ENCODE data around the gene DEDD2. TPM values are rescaled to one million over a fixed set of nuclear protein-coding genes. Genes with fewer than 3 reads are reported as not detected.
A peak's percentile ranks its signal among the peaks of the same experiment; 100 is the strongest.

DEDD2 gene
- total RNA-seq, 1 donor from 2014 or later, result 15.0 TPM

GRCh38 chr19:42228641-42229040 is 11.2 kb upstream of the DEDD2 start:
- no peak for DNase-seq (ENCODE audit: low read depth in 2 of 2)

GRCh38 chr19:42226886-42227285 is 9.4 kb upstream of the DEDD2 start:
- DNase-seq (ENCODE audit: low read depth in 2 of 2), result no peak

- DNase-seq (ENCODE audit: low read depth in 2 of 2), result no peak
Measured at GRCh38 chr19:42225718-42226292, 8.3 kb upstream of the DEDD2 start.

- DNase-seq (ENCODE audit: low read depth in 2 of 2), result no peak
Measured at GRCh38 chr19:42224940-42225717, 7.7 kb upstream of the DEDD2 start.

GRCh38 chr19:42220751-42221097 is 3.2 kb upstream of the DEDD2 start:
- no peak for DNase-seq (ENCODE audit: low read depth in 2 of 2)

GRCh38 chr19:42219812-42220750 is 2.6 kb upstream of the DEDD2 start, which contains the start of gene ZNF526:
Gene ZNF526 (plus strand): TSS chr19:42220312. CDS start chr19:42224404, 4,092 bp downstream.
- peak; percentile 94 to 98 for DNase-seq (ENCODE audit: low read depth in 2 of 2)

- peak in 1 of 2 donors; percentile 38 for DNase-seq (ENCODE audit: low read depth in 2 of 2)
Measured at GRCh38 chr19:42216653-42217519, 591 bp downstream of the DEDD2 start.

GRCh38 chr19:42214810-42215485 is 2.5 kb downstream of the DEDD2 start:
- no peak for DNase-seq (ENCODE audit: low read depth in 2 of 2)

GRCh38 chr19:42212886-42213285 is 4.6 kb downstream of the DEDD2 start:
- no peak for DNase-seq (ENCODE audit: low read depth in 2 of 2)

- DNase-seq (ENCODE audit: low read depth in 2 of 2), result no peak
Measured at GRCh38 chr19:42208612-42209011, 8.9 kb downstream of the DEDD2 start.

- peak in 1 of 2 donors; percentile 63 for DNase-seq (ENCODE audit: low read depth in 2 of 2)
Measured at GRCh38 chr19:42207767-42208271, 9.7 kb downstream of the DEDD2 start.

GRCh38 chr19:42206871-42207755 is 10.4 kb downstream of the DEDD2 start:
- no peak for DNase-seq (ENCODE audit: low read depth in 2 of 2)

GRCh38 chr19:42204664-42205063 is 12.8 kb downstream of the DEDD2 start:
- no peak for DNase-seq (ENCODE audit: low read depth in 2 of 2)

- no peak for DNase-seq (ENCODE audit: low read depth in 2 of 2)
Measured at GRCh38 chr19:42203700-42204099, 13.8 kb downstream of the DEDD2 start.

- no peak for DNase-seq (ENCODE audit: low read depth in 2 of 2)
Measured at GRCh38 chr19:42202290-42202880, 15.1 kb downstream of the DEDD2 start.

- DNase-seq (ENCODE audit: low read depth in 2 of 2), result no peak
Measured at GRCh38 chr19:42201489-42202289, 15.8 kb downstream of the DEDD2 start.

- DNase-seq (ENCODE audit: low read depth in 2 of 2), result no peak
Measured at GRCh38 chr19:42200116-42200715, 17.3 kb downstream of the DEDD2 start.

Data from dermis microvascular lymphatic vessel endothelial cell (primary cell).